ENCODE data around the gene DNAJC11.
A peak's percentile ranks its signal among the peaks of the same experiment; 100 is the strongest.
"Not testable (repeated sequence)": the region's sequence is repeated elsewhere in the genome, so short reads cannot be mapped to it uniquely, and the experiment has no call there.

The DNAJC11 gene

DNA sequence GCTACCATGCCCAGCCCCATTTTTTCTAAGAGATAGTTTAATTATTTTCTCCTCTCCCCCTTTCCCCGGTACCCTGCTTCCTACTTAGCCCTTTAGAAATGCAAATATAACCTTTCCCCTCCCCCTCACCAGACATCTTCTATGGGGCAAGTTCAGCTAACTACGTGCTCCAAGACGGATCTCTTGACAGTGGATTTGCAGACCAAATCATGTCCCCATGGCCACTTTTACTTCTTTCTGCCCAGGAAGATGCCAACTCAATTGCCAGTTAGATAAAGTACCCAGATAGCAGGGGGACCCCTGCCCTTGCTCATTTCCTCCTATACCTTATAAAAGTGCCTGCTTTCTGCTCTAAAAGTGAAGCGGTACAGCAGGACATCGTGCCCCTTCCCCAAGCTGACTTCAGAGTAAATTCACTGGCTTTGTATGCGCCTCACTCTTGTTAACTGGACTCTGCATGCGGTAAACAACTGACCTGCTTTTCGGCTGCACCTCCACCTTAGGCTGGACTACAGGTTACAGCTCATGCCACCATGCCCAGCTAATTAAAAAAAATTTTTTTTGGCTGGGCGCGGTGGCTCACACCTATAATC is 7.4 kb downstream of the DNAJC11 start:
- no peak for DNase-seq

DNA sequence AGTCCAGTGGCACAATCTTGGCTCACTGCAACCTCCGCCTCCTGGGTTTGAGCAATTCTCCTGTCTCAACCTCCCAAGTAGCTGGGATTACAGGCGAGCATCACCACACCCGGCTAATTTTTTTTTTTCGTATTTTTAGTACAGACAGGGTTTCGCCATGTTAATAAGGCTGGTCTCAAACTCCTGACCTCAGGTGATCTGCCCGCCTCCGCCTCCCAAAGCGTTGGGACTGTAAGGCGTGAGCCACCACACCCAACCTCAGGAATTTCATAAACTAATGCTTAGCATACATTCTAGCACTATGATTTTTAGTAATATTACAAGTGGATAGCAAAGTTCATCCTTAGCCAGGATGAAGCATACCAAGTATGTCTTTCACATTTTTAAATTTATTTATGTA is 8.7 kb downstream of the DNAJC11 start:
- DNase-seq, result no peak

DNA sequence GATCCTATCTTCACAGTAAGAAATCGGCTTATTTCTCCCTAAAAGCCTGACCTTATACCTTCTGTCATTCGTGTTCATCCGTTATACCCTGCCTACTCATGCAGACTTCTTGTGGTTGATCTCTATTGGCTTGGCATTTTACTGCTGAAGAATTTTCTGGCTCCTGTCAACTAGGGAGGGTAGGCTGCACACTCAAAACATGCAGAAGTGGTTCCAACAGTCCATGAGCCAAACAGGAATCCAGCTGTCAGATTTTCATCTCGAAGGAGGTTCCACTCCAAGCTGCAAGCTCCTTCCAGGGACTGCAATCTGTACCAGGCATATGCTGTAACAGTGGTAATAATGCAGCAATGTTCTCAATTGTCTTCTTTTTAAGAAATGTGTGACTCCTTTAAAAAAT is 10.1 kb downstream of the DNAJC11 start:
- no peak for DNase-seq

DNA sequence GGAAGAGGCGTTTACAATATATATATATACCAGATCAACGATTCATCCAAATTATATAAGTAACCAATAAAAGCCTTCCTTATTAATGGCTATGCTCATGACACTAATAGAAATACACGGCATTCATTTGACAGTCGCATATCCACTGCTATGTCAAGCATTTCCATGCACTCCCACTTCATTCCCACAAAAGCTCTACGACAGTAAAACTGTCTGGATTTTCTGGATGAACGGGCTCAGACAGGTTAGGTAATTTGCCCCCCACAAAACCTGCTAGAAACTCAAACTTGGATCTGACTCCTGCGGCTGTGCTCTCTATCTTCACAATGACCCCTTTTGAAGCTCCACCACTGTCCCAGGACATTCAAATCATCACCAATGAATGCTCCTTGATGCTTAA is 11.4 kb downstream of the DNAJC11 start:
- no peak for DNase-seq

DNA sequence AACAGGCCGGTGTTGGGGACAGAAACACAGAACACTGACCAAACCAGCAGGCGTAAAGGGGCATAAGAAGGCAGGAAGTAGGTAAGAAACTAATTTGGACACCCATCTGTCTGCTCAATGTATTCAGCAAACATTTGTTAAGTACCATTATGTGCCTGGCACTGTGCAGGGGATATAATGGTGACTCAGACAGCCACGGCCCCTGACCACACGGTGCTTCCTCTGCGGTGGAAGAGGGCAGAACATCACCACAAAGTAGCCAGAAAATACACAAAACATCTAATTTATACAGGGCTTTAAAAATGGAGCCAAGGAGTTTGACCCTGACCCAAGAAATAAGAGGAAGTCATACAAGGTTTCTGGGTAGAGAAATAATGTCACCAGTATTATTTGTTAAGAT is 12.9 kb downstream of the DNAJC11 start:
- DNase-seq, result no peak

DNA sequence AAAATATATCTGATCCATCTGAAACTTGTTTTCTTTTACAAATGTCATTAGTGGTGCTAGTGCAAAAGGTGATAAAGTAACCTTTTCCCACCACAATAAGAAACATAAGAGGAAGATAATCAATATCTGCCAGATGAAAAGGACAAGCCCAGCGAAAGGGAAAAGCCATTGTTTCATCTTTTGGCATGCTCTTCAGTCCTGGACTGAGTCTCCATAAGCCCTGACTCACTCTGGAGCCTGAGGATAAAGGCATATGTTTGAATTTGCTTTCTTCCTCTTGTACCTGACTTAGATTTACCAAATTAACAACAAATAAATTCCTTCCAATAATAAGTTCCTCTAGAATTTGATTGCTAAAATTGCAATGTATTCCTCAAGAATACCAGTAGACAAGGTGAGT is 13.6 kb downstream of the DNAJC11 start:
- DNase-seq, result no peak

DNA sequence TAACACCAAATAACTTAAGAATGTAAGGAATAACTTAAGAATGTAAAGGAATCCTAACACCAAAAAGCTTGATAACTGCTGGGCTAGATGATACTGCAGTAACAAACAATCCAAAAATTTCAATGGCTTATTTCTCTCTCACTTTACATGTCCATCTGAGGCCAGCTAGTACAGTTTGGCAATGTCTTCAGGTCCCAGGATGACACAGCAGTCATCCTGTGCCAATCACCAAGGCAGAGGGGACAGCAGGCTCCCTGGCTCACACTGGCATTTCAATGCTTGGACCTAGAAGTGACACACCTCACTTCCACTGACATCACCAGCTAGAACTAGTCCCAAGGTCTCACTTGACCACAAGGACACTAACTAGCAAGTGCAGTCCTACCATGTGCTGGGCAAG is 15.3 kb downstream of the DNAJC11 start:
- DNase-seq, result no peak

DNA sequence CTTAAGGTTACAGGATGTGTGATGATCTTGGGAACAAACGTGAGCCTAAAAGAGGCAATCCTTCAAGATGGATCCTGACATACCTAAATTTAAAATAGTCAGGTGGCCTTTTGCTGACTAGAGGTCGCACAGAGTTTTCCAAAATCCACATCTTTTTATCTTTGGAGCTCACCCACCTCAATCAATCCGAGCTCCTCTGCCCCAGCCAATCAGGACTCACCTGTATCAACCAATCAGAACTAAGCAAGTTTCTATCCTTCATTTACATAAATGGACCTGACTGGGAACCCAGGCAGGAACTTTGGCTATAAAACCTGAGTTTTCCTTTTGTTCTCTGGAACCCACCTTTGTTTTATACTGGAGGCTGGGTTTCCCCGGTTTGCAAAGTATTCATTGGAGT is 16.2 kb downstream of the DNAJC11 start:
- no peak for DNase-seq

DNA sequence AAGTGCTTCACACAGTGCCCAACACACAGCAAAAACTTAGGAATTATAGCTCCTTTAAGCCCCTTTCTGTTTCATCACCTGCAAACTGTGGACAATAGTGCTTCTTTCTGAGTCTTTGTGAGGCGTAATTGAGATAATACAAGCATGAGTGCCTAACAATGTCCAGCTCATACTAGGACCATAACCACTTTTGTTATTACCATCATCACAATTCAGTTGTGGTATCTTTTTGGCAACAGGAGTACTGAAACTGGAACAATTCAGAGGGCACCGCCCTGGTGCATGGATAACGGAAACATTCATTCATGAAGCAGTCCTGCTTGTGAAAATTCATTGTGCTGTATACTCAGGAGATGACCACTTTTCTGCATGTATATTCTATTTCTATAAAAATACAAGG is 18.2 kb downstream of the DNAJC11 start:
- DNase-seq, result no peak

DNA sequence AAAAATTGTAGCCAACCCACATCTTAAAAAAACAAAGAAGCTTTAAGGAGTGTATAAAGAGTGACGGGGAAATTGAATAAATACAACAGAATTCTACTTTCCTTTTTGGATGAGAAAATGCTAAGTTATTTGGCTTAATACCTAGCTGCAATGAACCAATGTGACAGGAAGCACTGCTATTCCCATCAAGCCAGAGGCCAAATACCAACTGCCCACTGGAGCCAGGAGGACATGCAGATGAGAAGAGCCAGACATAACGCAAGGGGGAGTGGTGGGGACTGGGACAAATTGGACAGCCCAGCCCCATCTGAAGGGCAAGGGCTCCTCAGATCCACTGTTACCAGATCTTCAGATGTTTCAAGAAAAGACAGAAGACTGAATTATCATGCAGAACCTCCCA is 25.7 kb downstream of the DNAJC11 start:
- DNase-seq, result no peak

DNA sequence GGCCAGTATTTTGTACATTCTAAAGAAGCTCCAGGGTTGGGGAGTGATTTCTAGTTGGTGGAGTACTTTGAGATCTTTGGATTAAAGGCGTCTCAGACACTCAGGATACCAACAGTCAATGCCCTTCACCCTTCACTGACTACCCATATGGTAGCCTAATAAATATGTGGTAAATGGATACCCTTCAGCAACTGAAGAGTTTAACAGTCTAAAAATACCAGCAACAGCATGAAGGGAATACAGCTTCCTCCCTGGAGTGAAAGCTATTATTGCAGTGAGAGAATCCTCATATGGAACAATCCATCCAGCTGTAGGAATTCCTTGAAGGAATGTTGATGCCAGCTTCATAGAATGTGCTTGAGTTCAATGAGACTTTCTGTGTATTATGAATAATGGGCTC is 26.8 kb downstream of the DNAJC11 start:
- DNase-seq, result no peak

DNA sequence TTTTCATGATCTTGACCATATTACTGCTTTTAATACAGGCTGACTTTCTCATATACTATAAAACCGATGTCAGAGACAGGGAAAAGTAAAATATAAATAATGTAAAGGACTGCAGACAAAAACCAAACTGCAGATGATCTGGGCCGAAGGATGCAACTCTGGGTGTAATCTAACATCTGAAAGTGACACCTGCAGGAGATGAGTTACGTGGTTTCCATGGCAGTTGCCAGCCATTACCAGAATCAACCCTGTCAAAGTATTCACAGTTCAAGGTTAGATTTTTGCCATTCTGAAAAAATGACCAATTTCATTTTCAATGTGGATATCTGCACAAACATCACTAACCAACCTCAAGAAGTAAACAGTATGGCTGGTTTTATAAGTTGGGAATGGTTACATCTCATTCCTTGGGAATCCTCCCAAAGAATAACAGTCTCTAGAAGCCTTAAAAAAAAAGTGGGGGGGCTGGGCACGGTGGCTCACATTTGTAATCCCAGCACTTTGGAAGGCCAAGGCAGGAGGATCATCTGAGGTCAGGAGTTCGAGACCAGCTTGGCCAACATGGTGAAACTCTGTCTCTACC is 27.7 kb downstream of the DNAJC11 start:
- DNase-seq, result no peak

DNA sequence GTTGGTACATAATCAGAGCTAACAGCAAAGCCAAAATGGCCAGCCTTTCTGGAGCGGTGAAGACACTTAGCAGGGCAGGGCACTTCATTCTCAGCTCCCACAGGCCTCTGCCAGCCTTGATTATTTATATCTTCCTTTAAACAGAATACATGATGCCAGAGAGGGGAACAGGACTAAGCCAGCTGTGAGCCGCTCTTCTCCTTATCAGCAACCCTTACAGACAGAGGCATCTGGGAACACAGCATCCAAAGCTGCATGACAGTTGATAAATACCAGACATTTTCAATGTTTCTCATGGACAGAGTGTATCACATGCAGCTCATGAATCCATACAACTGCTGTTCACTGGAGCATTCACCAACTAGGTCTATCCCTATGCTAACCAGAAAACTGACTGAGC is 29.1 kb downstream of the DNAJC11 start:
- DNase-seq, result peak; percentile 56

DNA sequence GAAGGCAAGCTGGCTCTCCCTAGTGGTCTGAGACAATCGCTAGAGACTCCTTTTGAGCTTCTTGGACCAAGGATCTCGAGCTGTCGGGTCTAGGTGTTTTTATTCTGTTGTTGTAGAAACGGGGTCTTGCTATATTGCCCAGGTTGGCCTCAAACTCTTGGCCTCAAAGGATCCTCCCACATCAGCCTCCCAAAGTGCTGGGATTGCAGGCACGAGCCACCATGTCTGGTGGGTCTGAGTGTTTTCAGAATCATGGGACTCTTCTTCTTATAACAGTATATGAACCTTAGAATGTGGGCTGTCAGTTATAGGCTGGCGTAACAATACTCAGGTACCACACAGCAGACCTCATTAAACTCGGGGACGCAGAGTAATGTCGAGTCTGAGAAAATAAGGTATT is 33.1 kb downstream of the DNAJC11 start:
- no peak for DNase-seq

DNA sequence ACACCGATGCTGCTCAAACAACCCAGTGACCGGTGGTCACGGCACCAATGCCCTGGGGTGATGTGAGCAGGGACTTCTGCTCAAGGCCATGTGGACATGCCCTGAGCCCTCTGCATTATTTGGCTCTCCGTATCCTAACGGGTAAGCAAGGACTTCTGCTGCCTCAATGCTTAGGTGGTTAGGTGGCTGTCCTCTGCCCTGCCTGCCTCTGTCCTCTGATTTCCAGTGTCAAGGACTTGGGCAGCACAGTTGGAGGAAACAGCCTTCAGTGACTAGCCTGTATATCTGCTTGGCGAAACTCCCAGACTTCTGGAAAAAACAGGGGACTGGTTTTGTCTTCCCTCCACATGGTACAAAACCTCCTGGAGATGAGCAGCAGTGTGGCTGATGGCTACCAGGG is 34.5 kb downstream of the DNAJC11 start:
- DNase-seq, result no peak

DNA sequence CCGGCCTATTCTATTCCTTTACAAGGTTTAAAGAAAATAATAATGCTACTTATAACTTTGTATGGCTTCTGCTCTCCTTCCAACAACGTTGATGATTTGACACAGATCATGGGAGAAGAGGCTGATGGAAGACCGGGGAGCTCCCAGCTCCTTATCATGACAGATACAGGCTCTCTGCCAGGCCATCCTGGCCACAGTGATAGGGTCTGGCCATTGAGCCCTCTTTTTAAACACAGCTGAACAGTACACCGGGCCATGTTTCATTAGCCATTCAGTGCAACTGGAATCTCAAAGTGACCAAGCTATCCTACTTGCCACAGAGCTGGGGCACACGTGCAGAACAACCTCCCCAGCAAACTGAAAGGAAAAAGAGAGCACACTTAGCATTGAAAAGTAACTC is 34.9 kb downstream of the DNAJC11 start:
- no peak for DNase-seq

DNA sequence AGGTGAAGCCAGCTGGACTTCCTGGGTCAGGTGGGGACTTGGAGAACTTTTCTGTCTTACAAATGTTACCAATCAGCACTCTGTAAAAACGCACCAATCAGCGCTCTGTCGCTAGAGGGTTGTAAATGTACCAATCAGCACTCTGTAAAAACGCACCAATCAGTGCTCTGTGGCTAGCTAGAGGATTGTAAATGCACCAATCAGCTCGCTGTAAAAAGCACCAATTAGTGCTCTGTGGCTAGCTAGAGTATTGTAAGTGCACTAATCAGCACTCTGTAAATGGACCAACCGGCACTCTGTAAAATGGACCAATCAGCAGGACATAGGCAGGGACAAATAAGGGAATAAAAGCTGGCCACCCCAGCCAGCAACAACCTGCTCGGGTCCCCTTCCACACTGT is 39.1 kb downstream of the DNAJC11 start:
- not testable (repeated sequence) for DNase-seq

DNA sequence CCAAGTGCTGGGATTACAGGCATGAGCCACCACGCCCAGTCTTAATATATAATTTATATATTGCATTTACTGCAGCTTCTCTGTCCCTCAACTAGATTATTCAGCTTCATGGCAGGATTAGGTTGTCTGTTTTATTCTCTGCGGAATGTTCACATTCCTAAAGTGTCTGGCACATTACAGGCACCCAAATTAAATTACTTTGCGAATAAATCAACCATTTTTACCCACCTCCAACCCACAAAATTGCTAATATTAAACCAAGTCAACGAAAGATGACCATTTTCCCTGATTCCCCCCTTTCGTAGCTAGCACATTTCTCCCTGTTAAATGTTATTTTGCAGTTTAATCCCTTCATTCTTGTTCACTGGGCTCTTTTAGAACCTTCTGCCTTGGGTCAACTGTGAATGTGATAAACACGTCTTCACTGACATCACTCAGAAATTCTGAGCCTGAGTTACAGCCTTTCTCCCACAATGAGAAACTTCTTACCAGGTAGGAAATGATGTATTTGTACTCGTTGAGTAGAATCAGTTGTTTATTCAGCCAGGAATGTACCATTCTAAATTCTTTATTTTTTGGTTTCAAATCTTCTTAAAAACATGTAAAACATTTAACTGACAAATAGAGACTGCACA is 41.1 kb downstream of the DNAJC11 start:
- no peak for DNase-seq

DNA sequence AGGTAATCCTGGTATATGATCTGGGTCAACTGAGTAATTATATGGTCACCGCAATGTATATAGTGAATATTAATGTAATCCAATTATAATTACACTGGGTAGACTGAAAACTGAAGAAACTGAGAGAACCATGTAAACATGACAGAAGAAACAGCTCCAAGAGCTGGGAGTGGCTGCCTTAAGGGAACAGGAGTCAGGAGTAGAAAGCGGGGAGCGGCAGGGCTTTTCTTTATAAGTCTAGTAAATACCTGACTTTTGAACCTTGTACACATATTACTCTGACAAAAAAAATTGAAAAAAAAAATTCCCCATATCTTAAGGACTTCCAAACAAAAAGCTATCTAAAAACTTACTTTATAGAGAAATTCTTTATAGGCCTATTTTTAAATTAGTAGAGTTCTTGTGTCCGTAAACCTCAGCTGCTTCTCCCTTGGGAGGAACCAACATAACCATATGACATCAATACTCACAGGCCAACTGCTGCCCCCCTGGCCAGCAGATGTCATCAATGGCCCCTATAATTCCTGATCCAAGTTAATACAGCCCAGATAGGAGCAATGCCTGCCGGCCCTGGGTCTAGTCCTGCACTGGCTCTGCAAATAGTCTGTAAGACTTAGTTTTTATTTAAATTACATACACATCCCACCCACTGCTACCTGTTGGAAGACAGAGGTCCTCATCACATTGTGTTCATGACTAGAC is 43.1 kb downstream of the DNAJC11 start:
- DNase-seq, result no peak

DNA sequence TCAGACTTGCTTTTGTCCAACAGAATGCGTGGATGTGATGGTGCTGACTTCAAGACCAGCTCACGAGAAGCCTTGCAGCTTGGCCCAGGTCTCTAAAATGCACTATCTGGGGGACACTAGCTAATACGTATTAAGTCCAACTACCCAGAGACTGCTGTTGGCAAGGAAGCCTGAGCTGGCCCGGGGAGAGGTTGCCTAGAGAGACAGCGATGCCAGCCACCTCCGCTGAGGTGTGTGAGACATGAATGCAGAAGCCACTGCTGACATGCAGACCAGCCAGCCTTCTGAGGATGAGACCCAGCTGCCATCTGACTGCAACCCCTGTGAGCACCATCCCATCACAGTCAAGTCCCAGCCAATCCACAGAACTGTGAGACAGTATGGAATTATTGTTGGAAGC is 44.5 kb downstream of the DNAJC11 start:
- DNase-seq, result no peak

DNA sequence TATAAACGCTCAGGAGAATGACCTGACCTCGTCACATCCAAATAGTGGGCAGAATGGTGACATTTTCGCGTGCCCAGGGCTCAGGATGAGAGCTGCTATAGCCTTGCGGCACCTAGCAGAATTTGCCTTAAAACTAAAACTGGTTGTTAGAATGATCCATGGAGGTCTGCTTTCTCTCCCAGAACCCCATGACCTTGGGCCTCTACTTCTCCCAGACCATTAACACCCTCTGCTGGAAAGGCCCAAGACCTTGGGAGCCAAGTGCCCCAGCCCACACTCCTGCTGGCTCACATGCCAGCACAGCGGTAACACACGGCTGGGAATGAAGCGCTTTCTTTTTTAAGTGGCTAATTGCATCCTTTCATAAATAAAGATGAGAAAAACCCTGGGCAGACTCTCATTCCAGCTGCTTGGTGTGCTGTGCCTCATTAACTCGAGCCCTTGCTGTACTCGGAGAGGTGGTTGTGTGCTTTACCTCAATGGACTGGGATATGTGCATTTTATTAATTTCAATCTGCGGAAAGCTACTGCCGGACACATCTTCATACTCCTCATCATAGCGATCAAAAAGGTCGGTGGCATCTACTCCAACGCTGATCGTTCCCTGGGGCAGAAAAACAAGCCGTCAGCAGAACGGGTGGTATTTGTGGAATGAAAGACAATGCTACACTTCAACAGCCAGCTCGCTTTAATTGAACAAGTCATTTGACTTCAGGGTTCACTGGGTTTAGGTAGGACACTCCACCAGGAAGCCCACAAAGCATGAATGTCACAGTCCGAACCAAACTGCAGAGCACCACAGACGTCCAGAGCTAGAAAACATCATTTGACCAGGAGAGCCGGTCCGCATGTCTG is 48.0 kb downstream of the DNAJC11 start:
- DNase-seq, result no peak

DNA sequence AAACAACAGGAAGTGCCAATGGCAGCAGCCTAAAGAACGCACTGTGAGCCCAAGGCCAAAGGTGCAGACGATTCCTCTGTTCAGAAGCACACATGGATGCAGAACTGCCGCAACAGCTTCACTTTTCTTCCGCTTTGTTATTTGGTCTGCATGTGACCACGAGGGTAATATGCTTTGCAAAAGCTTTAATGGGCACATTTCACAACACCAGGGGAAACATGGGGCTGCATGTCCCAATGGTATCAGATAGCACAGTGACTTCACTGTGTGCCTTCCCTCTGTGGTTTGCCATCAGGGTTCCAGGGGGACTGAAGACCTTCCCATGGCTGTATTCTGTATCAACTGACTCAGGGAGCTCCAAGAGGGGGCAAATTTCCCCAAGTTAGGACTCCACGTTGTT is 48.6 kb downstream of the DNAJC11 start:
- no peak for DNase-seq

DNA sequence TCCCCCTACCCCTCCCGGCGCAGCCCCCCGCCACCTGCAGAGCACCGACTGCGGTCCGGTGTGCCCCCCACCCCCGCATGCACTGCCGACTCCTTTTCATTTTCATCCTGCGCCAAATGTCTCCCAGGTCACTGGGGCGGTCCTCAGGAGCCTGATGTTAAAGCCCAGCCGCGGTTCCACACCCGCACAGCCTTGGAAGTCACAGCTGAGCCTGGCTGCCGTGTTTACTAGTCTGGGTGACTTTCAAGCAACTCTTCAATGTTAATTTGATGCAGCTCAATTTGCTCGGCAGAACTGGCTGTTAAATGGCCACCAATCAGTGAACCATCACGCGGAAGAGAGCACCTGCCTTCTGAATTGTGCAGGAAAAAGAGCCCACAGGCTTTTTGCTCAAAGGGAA is 49.7 kb downstream of the DNAJC11 start:
- DNase-seq, result no peak
